ENCODE data around the gene CNTNAP5. TPM values are rescaled to one million over a fixed set of nuclear protein-coding genes. Genes with fewer than 3 reads are reported as not detected.

CNTNAP5 gene
- total RNA-seq, 3 donors from 2014 or later (not counting 1 experiment from before 2014, with no cell fraction given), result not detected

DNA sequence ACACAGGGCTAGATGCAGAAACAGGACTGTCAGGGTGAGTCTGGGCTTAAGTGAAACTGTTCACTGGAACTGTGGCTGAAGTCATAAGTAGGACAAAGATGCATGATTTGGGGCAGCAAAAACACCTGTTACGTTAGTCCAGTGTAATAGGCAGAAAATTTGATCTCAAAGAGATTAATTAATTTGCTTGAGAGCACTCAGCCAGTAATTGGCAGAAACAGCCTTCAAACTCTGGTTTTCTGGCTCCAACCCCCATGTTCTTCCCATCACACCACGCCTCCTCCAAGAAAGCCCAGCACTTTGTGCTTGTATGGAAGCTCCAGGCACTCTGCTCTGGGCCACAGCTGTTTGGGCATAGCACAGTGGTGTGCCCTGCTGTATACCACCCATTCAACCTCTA is 54.0 kb downstream of the CNTNAP5 start:
- Mint-ChIP-seq H3K27ac (no peak overlapping the region), H3K4me1 (no peaks in the 10 kb centered on the region), H3K27me3 (ENCODE audit: low read depth in 2 of 2) (no peaks in the 10 kb centered on the region), H3K9me3 (no peaks in the 10 kb centered on the region), H3K4me3 (no peak overlapping the region), H3K36me3 (no peaks in the 10 kb centered on the region)
- Histone ChIP-seq H3K4me3 (ENCODE audit: low read length) (no peak overlapping the region), H3K36me3 (ENCODE audit: control insufficient read depth, insufficient read depth, low read length) (no peaks in the 10 kb centered on the region), H3K27me3 (ENCODE audit: control insufficient read depth, insufficient read depth, low read length) (no peaks in the 10 kb centered on the region), H3K27ac (ENCODE audit: low read length) (no peak overlapping the region), H3K9me3 (ENCODE audit: control insufficient read depth, insufficient read depth, low read length) (no peaks in the 10 kb centered on the region), H3K4me1 (ENCODE audit: control insufficient read depth, insufficient read depth, low read length) (no peaks in the 10 kb centered on the region)
- intact Hi-C loops (cut with micrococcal nuclease), result no loop called here
- no peak for DNase-seq
- WGBS (ENCODE audit: insufficient coverage), result 66% methylated on average over 2 of the region's 2 CpGs
- no peak for ATAC-seq
- TF ChIP-seq, protein P1, sequence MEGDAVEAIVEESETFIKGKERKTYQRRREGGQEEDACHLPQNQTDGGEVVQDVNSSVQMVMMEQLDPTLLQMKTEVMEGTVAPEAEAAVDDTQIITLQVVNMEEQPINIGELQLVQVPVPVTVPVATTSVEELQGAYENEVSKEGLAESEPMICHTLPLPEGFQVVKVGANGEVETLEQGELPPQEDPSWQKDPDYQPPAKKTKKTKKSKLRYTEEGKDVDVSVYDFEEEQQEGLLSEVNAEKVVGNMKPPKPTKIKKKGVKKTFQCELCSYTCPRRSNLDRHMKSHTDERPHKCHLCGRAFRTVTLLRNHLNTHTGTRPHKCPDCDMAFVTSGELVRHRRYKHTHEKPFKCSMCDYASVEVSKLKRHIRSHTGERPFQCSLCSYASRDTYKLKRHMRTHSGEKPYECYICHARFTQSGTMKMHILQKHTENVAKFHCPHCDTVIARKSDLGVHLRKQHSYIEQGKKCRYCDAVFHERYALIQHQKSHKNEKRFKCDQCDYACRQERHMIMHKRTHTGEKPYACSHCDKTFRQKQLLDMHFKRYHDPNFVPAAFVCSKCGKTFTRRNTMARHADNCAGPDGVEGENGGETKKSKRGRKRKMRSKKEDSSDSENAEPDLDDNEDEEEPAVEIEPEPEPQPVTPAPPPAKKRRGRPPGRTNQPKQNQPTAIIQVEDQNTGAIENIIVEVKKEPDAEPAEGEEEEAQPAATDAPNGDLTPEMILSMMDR (IDR thresholded peaks at IDR 0.05), result no peak

GRCh38 chr2:124080281-124081153 is 55.4 kb downstream of the CNTNAP5 start:
- H3K27ac Mint-ChIP-seq, result no peak overlapping the region
- H3K27ac ChIP-seq (ENCODE audit: low read length), result no peak overlapping the region
- H3K36me3 ChIP-seq (ENCODE audit: control insufficient read depth, insufficient read depth, low read length), result no peaks in the 10 kb centered on the region
- no peaks in the 10 kb centered on the region for H3K4me1 Mint-ChIP-seq
- H3K9me3 Mint-ChIP-seq, result peaks cover 2 to 3% of the 10 kb centered on the region in 2 donors
- intact Hi-C loops (cut with micrococcal nuclease), result no loop called here
- H3K36me3 Mint-ChIP-seq, result no peaks in the 10 kb centered on the region
- H3K4me3 Mint-ChIP-seq, result no peak overlapping the region
- TF ChIP-seq, protein P1 (IDR thresholded peaks at IDR 0.05), result no peak
- H3K4me3 ChIP-seq (ENCODE audit: low read length), result no peak overlapping the region
- 92% methylated on average over 3 of the region's 6 CpGs for WGBS (ENCODE audit: insufficient coverage)
- H3K27me3 Mint-ChIP-seq (ENCODE audit: low read depth in 2 of 2), result no peaks in the 10 kb centered on the region
- no peaks in the 10 kb centered on the region for H3K27me3 ChIP-seq (ENCODE audit: control insufficient read depth, insufficient read depth, low read length)
- ATAC-seq, result no peak
- DNase-seq, result no peak
- H3K9me3 ChIP-seq (ENCODE audit: control insufficient read depth, insufficient read depth, low read length), result peaks cover 2% of the 10 kb centered on the region
- no peaks in the 10 kb centered on the region for H3K4me1 ChIP-seq (ENCODE audit: control insufficient read depth, insufficient read depth, low read length)

GRCh38 chr2:124081154-124081716 is 56.1 kb downstream of the CNTNAP5 start:
- intact Hi-C loops (cut with micrococcal nuclease), result no loop called here
- H3K4me3 Mint-ChIP-seq, result no peak overlapping the region
- TF ChIP-seq, protein P1 (IDR thresholded peaks at IDR 0.05), result no peak
- Histone ChIP-seq H3K4me3 (ENCODE audit: low read length) (no peak overlapping the region), H3K27ac (ENCODE audit: low read length) (no peak overlapping the region), H3K9me3 (ENCODE audit: control insufficient read depth, insufficient read depth, low read length) (peaks cover 2% of the 10 kb centered on the region), H3K36me3 (ENCODE audit: control insufficient read depth, insufficient read depth, low read length) (no peaks in the 10 kb centered on the region), H3K27me3 (ENCODE audit: control insufficient read depth, insufficient read depth, low read length) (no peaks in the 10 kb centered on the region), H3K4me1 (ENCODE audit: control insufficient read depth, insufficient read depth, low read length) (no peaks in the 10 kb centered on the region)
- 0% methylated on average over 1 of the region's 1 CpG for WGBS (ENCODE audit: insufficient coverage)
- ATAC-seq (no peak), DNase-seq (no peak)
- peaks cover 3 to 5% of the 10 kb centered on the region in 2 donors for H3K9me3 Mint-ChIP-seq
- H3K27me3 Mint-ChIP-seq (ENCODE audit: low read depth in 2 of 2), result no peaks in the 10 kb centered on the region
- no peak overlapping the region for H3K27ac Mint-ChIP-seq
- H3K36me3 Mint-ChIP-seq, result no peaks in the 10 kb centered on the region
- H3K4me1 Mint-ChIP-seq, result no peaks in the 10 kb centered on the region

All from natural killer cell (primary cell).